MCF 10A (cell line): ENCODE data around the gene AMBRA1. TPM values are rescaled to one million over a fixed set of nuclear protein-coding genes. Genes with fewer than 3 reads are reported as not detected.

Experiments used
- BruUV-seq: library from RNA; stranded (reverse); fragments of 400-500 nt; replicated peaks from 2 replicates; lab custom pipeline; 2021; lab: Mats Ljungman, UMichigan
- CTCF ChIA-PET: fragments of 300-600 bp; sonication (Branson Sonifier 250); formaldehyde crosslinking; extraction: SDS; loops from one replicate; lab custom pipeline; 2021; ENCODE audit warnings: antibody characterized with exemption, inconsistent platforms; lab: Yijun Ruan, JAX
- POLR2A ChIA-PET: fragments of 300-600, 350-650 bp; sonication (Branson Sonifier 250); formaldehyde crosslinking; extraction: SDS; loops from one replicate; lab custom pipeline; 2020; ENCODE audit warnings: antibody characterized with exemption, inconsistent platforms; lab: Yijun Ruan, JAX
- DNase-seq: peaks from one replicate; pipeline ENCODE4 v3.0.0-alpha.2; 2018; ENCODE audit not compliant: unreplicated experiment
- H3K27ac Mint-ChIP-seq: one replicate; pipeline ENCODE4 v1.8.0; 2022; ENCODE audit warnings: mild to moderate bottlenecking, low read depth, mixed read lengths; ENCODE audit not compliant: unreplicated experiment
- H3K27me3 Mint-ChIP-seq: one replicate; pipeline ENCODE4 v1.8.0; 2022; ENCODE audit warnings: mixed read lengths; ENCODE audit not compliant: insufficient read depth, unreplicated experiment
- H3K36me3 Mint-ChIP-seq: one replicate; pipeline ENCODE4 v1.8.0; 2022; ENCODE audit warnings: mild to moderate bottlenecking, moderate library complexity, mixed read lengths; ENCODE audit not compliant: insufficient read depth, unreplicated experiment
- H3K4me1 Mint-ChIP-seq: one replicate; pipeline ENCODE4 v1.8.0; 2022; ENCODE audit warnings: mixed read lengths; ENCODE audit not compliant: insufficient read depth, unreplicated experiment
- H3K4me3 Mint-ChIP-seq: one replicate; pipeline ENCODE4 v1.8.0; 2022; ENCODE audit warnings: mild to moderate bottlenecking, moderate library complexity, mixed read lengths; ENCODE audit not compliant: unreplicated experiment
- H3K9me3 Mint-ChIP-seq: one replicate; pipeline ENCODE4 v1.8.0; 2022; ENCODE audit warnings: mixed read lengths; ENCODE audit not compliant: unreplicated experiment
- intact Hi-C: fragments of 100-400 bp; cut with micrococcal nuclease; formaldehyde crosslinking; loops from 2 replicates; pipeline ENCODE4 v1.14.1; 2022
- total RNA-seq: library from RNA; stranded (reverse); gene quantifications from 2 replicates; pipeline ENCODE4 v1.2.3, GENCODE V29; 2022
- TF ChIP-seq, protein P1 (sequence below): fragments of 200-600 bp; IDR thresholded peaks from one replicate; pipeline ENCODE4 v1.8.0; 2022; ENCODE audit warnings: antibody characterized with exemption, mild to moderate bottlenecking; ENCODE audit not compliant: unreplicated experiment

Gene AMBRA1
- total RNA-seq, 1 experiment from 2014 or later: 19.6 TPM

DNA sequence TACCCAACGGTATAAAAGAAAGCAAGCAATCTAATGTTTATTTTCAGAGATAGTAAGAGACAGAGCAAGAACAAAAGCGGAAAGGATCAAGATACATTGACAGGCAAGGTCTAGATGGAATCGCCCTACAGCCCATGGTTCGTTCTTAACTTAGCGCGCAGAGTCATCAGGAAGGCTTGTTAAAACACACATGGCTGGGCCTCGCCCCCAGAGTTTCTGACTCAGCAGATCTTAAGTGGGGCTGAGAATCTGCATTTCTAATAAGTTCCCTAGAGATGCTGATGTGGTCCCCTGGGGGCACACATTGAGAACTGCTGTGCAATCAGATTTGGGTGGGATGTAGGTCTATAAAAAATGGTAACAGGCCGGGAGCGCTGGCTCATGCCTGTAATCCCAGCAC, 166.5 kb downstream of the AMBRA1 start:
- intact Hi-C loops: no loop called here
- Mint-ChIP-seq H3K9me3 (no peaks in the 10 kb centered on the region), H3K36me3 (peaks cover 52% of the 10 kb centered on the region), H3K27me3 (no peaks in the 10 kb centered on the region), H3K27ac (no peak overlapping the region), H3K4me3 (no peak overlapping the region), H3K4me1 (no peaks in the 10 kb centered on the region)
- BruUV-seq: no TSS peak
- ChIA-PET POLR2A (no interaction called here), CTCF (no interaction called here)
- no peak for DNase-seq
- TF ChIP-seq, protein P1, sequence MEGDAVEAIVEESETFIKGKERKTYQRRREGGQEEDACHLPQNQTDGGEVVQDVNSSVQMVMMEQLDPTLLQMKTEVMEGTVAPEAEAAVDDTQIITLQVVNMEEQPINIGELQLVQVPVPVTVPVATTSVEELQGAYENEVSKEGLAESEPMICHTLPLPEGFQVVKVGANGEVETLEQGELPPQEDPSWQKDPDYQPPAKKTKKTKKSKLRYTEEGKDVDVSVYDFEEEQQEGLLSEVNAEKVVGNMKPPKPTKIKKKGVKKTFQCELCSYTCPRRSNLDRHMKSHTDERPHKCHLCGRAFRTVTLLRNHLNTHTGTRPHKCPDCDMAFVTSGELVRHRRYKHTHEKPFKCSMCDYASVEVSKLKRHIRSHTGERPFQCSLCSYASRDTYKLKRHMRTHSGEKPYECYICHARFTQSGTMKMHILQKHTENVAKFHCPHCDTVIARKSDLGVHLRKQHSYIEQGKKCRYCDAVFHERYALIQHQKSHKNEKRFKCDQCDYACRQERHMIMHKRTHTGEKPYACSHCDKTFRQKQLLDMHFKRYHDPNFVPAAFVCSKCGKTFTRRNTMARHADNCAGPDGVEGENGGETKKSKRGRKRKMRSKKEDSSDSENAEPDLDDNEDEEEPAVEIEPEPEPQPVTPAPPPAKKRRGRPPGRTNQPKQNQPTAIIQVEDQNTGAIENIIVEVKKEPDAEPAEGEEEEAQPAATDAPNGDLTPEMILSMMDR: no peak

DNA sequence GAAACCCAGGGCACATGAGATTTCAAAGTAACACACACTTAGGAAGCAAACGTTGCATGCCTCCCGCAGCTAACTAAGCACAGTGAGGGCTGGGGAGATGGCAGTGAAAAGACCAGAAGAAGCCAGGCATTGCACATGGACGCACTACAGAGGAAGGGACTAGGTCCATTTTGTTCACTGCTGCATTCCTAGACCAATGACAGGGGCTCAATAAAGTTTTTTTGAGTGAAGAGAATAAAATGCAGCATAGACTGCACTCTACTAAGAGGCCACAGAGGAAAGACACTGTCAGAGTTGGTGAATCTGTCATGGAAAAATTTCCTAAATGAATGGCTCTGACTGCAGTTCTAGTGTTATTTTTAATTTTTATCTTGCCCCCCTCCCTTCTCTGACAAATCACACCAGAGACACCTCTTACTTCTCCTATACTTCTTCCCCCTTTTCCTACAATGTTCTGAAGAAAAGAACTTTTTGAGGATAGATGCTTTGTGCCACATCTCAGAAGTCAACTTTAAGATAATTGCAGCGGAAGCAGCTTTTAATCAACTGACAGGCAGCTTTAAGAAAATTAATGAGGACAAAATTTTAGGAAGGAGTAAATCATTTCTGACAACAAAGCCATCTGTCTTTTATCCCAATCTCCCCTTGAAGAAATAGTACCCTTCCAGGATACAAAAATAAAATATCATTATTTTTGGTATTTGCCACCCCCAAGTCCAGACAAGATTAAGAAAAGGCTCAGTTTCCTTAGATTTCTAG, 167.4 kb downstream of the AMBRA1 start:
- DNase-seq: no peak
- BruUV-seq: no TSS peak
- intact Hi-C loops: no loop called here
- Mint-ChIP-seq H3K27me3 (no peaks in the 10 kb centered on the region), H3K9me3 (no peaks in the 10 kb centered on the region), H3K4me3 (no peak overlapping the region), H3K36me3 (peaks cover 50% of the 10 kb centered on the region), H3K4me1 (no peaks in the 10 kb centered on the region), H3K27ac (no peak overlapping the region)
- TF ChIP-seq, protein P1: no peak
- ChIA-PET POLR2A (interaction anchor here (0.6 to 0.7 kb wide), 3 partner anchors 15 to 845 kb away, joined by 3 to 4 read pairs (median 3); no protein-coding TSS in a partner anchor), CTCF (no interaction called here)

DNA sequence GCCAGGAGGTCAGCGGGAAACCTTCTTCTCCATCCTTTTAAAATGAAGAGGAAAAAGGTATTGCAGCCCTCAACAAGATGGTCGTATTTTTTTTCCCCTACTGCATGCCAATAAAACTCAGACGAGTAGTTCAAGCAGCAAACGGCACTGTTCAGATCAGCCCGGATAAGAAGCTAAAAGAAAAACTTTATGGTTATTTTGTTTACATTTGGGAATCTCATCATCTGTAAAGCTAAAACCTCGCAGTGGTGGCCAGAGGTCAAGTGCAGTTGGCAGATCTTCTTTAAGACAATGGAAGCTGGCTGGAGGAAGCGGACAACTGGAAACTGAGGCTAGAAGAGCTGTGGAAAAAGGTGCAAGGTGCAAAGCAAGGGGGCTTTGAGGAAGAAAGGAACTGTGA, 171.2 kb downstream of the AMBRA1 start:
- H3K4me1 Mint-ChIP-seq: no peaks in the 10 kb centered on the region
- ChIA-PET CTCF (no interaction called here), POLR2A (interaction anchor here (0.8 kb wide), 1 partner anchor 9 kb away, joined by 3 read pairs; no protein-coding TSS in a partner anchor)
- no peaks in the 10 kb centered on the region for H3K27me3 Mint-ChIP-seq
- no peak for DNase-seq
- TF ChIP-seq, protein P1: no peak
- H3K36me3 Mint-ChIP-seq: peaks cover 39% of the 10 kb centered on the region
- H3K9me3 Mint-ChIP-seq: no peaks in the 10 kb centered on the region
- BruUV-seq: no TSS peak
- no peak overlapping the region for H3K4me3 Mint-ChIP-seq
- intact Hi-C loops: no loop called here
- H3K27ac Mint-ChIP-seq: no peak overlapping the region

DNA sequence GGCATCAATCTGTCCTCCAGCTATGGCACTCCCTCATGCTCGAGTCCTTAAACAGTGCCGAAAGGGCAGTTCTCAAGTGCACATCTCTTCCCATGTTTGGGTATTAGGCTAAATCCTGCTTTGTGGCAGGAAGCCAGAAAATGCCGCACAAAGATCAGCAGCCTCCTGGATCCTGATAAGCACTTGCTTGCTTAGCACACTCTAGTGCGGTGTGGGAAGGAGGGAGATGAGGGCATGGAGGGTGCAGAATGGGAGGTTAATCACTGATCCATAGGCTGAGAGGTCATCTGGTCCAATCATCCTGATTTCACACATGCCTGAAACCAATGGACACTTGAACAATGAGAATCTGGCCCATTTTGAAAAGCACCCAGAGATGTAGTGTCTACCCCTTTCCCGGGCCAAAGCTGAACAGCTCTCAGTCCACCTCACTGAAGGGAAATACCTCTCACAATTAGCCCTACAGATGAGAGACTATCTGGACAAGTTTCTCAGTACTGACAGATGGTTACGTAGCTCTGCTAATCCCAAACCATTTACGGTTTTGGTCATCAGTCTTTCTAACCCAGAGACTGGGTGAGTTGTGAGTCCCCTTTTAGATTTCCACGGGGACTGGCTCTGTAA, 172.5 kb downstream of the AMBRA1 start:
- no TSS peak for BruUV-seq
- H3K27ac Mint-ChIP-seq: no peak overlapping the region
- H3K4me1 Mint-ChIP-seq: no peaks in the 10 kb centered on the region
- no peaks in the 10 kb centered on the region for H3K9me3 Mint-ChIP-seq
- TF ChIP-seq, protein P1: no peak
- no peak overlapping the region for H3K4me3 Mint-ChIP-seq
- ChIA-PET POLR2A (interaction anchor here (0.7 to 1.3 kb wide), 2 partner anchors 8 to 190 kb away, joined by 3 read pairs; no protein-coding TSS in a partner anchor), CTCF (interaction anchor here (0.6 kb wide), 1 partner anchor 13 kb away, joined by 3 read pairs; no protein-coding TSS in a partner anchor)
- peaks cover 40% of the 10 kb centered on the region for H3K36me3 Mint-ChIP-seq
- H3K27me3 Mint-ChIP-seq: no peaks in the 10 kb centered on the region
- no peak for DNase-seq
- intact Hi-C loops: no loop called here
